GM18873 (cell line): ENCODE measurements around the gene PRSS53.

ENCODE experiments used
- ATAC-seq: cut with Tn5 transposase; IDR thresholded peaks from one replicate; pipeline ENCODE4 v1.9.1; 2021; ENCODE audit warnings: mild to moderate bottlenecking, moderate library complexity, moderate number of reproducible peaks; ENCODE audit not compliant: unreplicated experiment, low FRiP score

Gene PRSS53

DNA sequence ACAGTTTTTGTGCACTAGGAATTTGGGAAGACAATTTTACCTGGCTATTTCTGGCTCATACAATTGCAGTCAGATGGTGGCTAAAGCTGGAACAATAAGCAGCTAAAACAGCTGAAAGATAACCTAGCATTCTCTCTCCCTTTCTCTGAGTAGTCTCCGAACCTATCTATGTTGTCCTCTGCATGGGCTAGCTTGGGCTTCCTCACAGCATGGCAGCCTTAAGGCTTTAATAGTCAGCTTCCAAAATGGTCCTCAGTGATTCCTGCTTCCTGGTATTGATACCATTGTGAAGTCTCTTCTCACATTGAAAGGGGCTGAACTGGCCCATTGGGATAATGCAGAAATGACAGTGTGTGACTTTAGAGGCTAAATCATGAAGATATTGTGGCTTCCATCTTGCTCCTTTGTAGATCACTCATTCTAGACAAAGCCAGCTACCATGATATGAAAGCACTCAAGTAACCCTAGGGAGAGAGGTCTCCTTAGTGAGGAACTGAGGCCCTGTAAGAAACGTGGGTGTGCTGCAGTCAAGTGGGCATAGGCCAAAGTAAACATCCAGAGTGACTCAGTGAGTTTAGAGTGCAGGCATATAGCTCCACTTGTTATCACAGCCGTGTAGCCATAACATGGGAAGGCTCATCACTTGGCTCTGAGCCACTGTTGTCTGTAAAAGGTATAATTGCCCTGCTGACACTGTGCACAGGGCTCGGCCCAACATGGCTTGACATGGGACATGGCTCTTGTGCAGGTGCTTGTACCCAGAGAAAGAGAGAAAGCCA, 11.3 kb upstream of the PRSS53 start:
- no peak for ATAC-seq

DNA sequence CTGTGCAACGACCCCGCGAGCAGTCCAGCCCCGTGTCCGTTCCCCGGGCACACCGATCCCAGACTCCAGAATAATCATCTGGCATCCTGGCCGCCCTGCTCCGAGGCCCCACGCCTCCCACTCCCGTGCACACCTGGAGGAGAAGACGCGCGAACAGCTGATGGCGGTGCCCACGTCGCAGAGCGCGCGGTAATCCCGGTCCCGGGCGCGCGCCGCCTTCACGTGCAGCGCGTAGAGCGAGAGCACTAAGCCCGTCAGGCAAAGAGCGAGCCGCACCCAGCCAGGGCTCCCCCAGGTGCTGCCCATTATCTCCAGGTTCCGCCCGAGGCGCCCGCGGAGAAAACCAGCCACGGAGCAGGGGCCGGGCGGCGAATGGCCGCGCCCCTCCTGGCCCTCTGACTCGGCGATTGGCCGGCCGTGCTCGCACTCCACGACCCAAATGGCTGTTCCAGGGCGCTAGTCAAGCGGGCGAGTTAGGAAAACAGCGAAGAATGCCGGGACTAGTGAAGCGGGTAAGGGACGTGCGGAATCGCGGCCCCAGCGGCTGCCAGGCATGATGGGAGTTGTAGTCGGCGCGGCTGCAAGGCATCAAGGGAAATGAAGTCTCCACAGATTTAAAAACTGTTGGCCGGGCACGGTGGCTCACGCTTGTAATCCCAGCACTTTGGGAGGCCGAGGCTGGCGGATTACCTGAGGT, 5.8 kb upstream of the PRSS53 start, which contains the start of gene VKORC1:
Gene VKORC1 (minus strand): TSS at position 374 of the 697 bp plus-strand sequence. CDS start 68 bp downstream, at position 306.
- ATAC-seq = peak; percentile 76

DNA sequence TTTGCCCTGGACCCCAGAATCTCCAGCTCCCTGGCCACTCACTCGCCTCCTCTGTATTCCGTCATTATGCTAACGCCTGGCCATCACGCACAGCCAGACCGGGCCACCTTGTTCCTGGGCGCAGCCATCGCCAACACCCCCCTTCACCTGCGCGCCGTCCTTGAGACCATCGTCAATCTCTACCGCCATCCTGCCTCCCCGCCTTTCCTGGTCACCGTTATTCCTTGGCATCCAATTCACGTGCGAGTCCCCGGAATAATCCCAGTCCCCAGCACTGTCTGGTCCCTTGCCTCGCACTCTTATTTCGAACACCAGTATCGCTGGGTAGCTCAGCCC, 5.3 kb upstream of the PRSS53 start:
- no peak for ATAC-seq

DNA sequence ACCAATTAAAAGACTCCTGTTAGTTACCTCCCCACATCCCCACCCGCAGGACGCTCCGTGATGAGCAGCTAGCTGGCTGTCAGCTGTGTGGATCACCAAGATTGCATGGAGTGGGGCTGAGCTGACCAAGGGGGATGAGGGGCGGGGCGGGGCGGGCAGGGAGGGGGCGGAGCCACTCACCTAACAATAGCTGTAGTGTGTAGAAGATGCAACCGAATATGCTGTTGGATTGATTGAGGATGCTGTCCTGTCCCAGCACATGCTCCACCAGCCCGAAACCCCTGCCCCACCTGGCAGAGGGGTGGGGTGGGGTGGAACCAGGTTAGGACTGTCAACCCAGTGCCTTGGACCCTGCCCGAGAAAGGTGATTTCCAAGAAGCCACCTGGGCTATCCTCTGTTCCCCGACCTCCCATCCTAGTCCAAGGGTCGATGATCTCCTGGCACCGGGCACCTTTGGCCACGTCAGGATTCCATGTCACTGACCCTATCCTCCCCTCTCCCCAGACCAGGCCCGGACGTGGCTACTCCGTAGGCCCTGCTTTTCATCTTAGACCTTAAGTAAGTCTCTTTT, 4.5 kb upstream of the PRSS53 start:
- ATAC-seq = no peak

DNA sequence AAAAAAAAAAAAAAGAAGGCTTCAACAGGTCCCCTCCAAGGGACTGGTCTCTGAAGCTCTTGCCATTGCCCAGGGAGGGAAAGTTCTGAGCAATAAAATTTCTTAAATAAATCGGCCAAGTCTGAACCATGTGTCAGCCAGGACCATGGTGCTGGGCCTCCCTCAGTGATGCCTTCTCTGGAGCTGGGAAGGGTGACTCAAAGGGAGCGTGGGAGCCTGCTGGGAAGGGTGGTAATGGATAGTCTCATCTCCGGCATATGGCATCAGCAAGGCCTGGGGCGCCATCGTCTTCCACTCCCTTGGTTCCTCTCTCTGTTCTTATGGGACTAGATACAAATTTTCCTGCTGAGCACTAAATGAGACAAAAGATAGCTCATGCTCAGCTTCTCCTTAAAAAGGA, 3.6 kb upstream of the PRSS53 start:
- no peak for ATAC-seq

DNA sequence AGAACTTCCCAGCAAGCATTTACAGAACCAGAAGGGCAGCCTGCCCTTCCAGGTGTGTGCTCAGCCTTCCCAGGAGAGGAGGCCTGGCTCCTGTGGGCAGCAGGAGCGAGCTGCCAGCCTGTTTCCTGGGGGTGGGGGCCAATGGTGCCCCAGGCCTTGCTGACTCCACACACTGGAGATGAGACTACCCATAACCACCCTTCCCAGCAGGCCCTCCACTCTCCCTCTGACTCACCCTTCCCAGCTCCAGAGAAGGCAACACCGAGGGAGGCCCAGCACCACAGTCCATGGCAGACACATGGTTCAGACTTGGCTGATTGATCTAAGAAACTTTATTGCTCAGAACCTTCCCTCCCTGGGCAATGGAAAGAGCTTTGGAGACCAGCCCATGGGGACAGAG, 1.8 kb upstream of the PRSS53 start:
- no peak for ATAC-seq

DNA sequence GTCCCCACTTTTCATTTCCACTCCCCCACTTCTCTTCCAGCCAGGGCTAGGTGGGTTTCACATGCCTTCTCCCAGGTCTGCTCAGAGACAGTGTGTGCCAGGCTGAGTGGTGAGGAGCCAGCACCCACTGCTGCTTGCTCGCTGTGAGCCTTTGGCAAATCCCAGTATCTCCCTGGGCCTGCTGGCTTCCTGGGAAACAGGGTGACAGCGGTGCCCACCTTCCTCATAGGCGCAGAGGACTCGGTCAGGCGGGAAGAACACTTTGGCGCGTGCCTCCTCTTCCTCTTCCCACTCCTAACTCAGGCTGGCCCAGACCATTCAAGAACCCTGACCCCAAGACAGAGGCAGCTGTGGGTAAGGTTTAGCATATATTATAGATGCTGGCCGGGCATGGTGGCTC, 456 bp upstream of the PRSS53 start:
- ATAC-seq = no peak

DNA sequence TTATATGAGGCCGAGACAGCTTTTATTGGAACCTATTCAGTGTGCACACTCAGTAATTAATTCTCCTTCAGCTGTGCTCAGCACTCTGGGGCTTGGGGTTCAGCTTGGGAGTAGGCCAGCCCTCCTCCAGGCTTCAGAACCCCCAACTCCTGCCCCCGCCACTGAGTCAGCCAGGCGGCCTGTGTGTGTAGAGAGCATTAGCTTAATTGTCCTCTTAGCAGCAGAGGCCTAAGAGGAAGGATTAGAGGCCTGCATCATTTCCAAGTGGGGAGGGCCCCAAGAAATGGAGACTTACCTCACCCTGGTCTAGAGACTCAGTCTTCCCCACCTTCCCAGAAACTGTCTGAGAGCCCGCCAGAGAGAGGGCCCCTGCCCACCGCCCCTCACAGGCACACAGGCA, 772 bp downstream of the PRSS53 start:
- ATAC-seq = no peak

DNA sequence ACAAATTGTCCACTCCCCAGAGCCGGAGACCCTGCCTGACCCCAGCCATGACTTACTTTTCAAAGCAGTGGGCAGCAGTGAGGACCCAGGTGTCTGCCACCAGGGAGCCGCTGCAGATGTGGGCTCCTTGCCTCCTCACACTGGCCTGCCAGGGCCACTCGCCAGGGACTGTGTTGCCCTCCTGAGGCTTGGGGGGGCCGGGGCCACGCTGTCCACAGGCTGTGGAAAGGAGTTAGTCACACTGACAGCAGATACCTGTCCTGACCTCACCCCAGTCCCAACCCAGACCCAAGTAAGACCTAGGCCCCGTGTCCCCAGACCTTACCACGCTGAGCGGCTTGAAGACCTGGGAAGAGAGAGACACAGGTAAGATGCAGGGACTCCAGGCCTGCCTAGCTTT, 1.3 kb downstream of the PRSS53 start:
- ATAC-seq = no peak

DNA sequence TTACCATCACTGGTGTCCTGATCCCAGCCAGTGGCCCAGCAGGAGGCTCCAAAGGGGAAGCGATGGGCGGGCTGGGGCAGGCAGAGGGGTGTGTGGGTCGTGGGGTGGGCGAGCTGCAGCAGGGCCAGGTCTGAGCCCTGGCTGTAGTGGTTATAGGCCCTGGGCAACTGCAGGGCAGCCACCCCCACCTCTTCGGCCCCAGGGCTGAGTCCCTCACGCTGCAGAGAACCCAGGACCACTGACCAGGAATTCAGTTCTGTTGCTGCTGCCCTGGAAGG, 2.2 kb downstream of the PRSS53 start:
- ATAC-seq = no peak

DNA sequence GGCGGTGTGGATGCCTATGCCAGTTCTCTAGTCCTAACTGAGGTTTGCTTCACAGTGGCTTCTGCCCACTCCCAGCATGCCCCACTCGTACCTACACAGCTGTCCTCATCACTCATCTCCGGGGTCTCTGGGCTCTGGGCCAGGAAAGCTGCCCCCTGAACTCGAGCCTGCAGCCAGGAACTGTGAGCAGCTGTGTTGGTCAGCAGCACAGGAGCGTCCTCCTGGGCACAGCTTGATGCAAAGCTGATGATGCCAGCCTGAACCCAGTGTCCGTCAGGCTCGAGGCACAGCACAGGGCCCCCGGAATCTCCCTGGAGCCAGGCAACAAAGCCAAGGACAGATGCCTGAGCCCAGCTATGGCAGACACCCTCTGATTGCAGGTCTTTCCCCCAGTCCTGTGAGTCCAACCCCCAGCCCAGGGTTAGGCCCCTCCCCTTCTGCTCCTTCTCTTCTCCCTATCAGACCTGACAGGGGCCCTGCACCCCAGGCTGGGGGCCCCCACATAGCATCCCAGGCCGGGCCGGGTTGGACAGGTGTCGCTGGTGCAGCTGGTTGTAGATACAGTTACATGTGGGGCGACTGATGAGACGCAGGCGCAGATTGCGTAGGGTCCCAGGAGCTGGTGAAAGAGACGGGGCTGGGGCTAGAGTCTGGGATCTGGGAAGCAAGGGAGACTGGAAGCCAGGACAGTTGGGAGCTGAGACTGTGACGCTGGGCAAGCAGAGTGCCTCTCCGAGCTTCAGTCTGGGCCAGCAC, 2.7 kb downstream of the PRSS53 start:
- no peak for ATAC-seq

DNA sequence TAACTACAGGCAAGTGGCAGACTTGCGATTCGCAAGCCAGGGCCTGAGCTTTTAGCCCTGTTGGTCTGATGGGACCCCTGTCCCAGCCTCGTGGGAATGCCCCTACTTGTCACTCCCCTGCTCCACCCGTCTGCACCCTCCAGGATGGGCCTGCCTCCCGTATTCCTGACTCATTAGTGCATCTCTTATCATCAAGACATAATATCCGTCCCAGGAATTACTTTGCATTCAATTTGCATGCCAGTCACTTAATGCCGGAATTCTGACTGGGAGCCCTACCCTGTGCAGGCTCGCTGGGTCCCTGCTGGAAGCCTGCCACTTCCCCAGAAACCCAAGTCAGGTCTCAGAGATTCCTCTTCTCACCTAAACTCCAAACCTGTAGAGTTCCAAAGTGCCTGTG, 3.3 kb downstream of the PRSS53 start:
- no peak for ATAC-seq

DNA sequence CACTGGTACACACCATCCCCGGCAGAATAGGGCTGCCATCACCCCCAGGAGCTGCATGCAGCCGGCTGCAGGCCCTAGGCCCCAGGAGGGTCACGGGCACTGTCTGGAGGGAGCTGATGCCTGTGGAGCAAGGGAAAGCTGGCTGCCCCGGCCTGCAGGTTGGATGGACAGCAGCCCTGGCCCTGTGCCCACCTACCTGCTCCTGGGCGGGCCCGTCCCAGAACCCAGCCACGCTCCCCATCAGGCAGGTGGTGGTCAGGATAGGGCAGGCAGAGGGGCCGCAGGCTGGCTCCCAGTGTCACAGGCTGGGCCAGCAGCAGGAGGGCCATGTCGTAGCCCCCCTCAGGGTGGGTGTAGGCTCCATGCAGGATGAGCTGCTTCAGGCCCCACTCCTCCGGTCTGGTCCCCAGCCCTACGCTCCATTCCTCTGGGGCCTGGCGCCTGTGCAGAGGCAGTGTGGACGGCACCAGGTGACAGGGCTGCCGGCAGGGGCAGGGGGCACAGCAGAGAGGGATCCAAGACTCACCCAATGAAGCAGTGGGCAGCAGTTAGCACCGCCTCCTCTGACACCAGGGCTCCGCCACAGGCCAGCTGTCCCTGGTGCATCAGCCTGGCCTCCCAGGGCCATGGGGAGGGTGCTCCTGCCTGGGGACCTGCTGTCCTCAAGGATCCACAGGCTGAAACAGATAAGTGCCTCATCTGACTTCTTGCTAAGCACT, 4.0 kb downstream of the PRSS53 start:
- no peak for ATAC-seq

DNA sequence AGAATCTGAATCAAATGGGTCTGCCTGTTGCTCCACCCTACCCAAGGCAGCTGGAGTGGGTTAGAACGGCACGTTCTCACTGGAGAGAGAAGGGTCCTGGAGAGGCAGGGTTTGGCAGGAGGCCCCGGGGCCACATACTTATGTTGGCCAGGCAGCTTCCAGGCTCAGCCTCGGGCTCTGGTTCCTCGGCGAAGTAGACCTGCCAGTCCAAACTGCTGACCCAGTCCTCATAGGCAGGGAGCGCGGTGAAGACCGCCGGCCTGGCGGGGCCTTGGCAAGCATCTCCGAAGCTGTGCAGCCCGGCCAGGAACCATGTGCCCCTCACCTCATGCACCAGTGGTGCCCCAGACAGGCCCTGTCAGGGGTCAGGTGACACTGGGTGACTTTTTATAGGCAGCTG, 4.8 kb downstream of the PRSS53 start:
- no peak for ATAC-seq

DNA sequence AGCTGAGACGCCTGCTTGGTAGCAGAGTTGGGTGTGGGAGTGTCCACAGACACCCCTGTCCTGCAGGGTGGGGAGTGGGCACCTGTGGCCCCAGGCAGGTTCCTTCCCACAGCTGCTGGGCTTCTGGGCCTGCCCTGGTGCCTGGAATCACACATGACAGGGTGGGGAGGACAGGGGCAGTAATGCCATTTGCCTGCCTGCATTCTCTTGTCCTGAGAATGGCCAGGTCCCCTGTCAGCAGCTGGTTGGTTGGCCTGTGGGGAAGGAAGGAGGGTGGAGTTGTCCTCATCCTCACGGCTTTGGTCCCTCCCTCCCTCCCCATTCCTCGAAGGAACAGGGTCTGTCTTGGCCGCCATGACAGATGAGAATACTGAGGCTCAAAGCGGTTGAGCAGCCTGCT, 5.2 kb downstream of the PRSS53 start:
- ATAC-seq = no peak

DNA sequence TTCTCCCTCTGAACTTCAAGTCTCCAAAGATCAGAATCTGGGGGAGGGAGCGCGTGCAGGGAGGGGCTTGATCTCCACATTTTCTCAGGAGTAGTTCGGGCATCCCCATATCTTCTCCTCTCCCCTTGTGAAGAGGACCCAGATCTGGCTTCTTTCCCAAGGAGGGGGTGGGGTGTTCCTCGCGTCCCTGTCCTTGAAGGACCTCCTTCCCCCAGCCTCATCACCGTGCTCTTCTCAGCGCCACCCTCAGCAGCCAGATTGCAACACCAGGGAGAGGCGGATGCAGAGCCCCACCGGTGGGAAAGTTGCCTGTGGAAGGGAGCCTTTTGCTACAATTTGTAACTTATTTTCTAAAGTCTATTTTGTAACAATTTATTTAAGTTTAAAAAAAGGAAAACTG, 5.7 kb downstream of the PRSS53 start:
- ATAC-seq = no peak

DNA sequence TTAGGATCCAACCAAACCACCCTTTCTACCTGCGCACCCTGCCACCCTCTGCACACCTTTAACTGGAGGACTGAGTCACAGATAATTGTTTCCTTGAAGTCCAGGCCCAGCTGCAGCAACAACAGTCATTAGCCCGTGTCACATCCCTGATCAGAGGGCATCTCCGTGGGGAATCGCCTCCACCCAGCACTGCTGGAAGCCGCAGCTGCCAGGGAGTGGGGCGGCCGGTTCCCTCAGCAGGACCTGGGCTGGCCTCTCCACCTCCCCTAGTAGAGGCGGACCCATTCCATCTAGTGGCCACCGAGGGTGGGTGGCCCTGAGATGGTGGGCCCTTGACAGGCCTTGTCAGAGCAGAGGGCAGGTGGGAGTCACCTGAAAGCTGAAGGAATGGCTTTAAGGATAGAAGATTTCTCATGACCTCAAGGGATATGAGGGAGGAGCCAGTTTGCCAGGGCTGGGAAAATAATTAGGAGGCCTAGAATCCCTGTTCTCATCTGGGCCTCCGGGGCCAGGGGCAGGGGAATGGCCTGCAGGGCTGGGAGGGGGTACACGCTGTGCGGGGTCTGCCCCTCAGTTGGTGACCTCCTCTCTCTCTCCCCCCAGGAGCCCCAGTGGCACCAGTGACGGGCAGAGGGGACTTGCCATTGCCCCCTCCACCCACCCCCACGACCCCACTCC, 6.2 kb downstream of the PRSS53 start:
- ATAC-seq = no peak

DNA sequence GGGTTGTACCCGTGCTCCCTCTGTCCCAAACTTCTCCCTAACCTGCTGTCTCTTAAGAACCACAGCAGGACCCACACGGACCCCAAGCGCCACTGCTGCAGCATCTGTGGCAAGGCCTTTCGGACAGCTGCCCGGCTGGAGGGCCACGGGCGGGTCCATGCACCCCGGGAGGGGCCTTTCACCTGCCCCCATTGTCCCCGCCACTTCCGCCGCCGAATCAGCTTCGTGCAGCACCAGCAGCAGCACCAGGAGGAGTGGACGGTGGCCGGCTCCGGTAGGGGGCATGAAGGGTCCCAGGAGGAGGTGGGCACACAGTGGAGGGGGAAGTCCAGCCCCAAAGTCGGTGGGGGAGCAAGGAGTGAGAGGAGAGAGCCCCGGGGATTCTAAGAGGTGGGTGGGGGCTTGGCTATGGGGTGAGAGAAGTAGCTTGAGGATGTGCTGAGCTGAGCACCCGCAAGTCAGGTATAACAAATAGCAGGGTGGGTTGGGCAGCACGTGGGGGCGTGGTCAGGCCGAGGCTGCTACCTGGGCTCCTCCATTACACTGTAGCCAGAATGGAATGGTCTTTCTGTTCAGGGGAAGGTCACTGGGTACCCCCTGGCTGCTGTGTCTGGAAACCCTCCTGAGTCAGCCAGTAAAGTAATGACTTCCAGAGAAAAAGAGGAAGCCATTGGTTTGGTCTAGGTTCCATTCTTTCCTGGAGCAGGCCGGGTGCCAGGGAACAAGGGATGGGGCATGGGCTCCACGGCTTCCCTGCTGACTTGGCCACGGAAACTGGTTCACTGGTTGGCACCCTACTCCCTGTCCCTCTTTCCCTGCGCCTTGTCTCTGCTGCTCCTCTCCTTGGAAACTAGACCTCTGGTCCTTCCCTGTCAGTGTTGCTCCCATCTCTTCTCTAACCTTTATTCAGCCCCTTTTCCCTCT, 7.1 kb downstream of the PRSS53 start:
- ATAC-seq = no peak

DNA sequence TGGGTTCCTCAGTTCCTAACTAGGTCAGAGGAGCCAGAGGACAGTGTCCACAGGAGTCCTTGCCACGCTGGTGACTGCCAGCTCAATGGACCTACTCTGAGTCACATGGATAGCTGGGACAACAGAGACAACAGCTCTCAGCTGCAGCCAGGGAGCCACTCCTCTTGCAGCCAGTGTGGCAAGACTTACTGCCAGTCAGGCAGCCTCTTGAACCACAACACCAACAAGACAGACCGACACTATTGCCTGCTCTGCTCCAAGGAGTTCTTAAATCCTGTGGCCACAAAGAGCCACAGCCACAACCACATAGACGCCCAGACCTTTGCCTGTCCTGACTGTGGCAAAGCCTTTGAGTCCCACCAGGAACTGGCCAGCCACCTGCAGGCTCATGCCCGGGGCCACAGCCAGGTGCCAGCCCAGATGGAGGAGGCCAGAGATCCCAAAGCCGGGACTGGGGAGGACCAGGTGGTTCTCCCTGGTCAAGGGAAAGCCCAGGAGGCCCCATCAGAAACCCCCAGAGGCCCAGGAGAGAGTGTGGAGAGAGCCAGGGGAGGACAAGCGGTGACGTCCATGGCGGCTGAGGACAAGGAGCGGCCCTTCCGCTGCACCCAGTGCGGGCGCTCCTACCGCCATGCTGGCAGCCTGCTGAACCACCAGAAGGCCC, 7.9 kb downstream of the PRSS53 start:
- no peak for ATAC-seq
